HAP-1 (cell line): ENCODE data around the gene RASA3.
"Not testable (repeated sequence)": the region's sequence is repeated elsewhere in the genome, so short reads cannot be mapped to it uniquely, and the experiment has no call there.

Experiments used
- DNase-seq, 2 experiments: peaks; one replicate each; pipeline ENCODE4 v3.0.0-alpha.2; 2016 to 2020; ENCODE audit warnings: low spot score in 2 of 2
- H3K27me3 ChIP-seq: fragments of 250-450 bp; sonication (Bioruptor Pico); 2 replicates; pipeline ENCODE4 v1.5.1; 2020; ENCODE audit warnings: low read depth, mild to moderate bottlenecking, moderate library complexity
- H3K36me3 ChIP-seq: fragments of 250-450 bp; sonication (Bioruptor Pico); replicated peaks from 2 replicates; pipeline ENCODE4 v1.5.1; 2020; ENCODE audit warnings: mild to moderate bottlenecking
- H3K4me1 ChIP-seq: fragments of 250-450 bp; sonication (Bioruptor Pico); 2 replicates; pipeline ENCODE4 v1.5.1; 2020; ENCODE audit warnings: mild to moderate bottlenecking
- H3K4me3 ChIP-seq: fragments of 250-450 bp; sonication (Bioruptor Pico); 2 replicates; pipeline ENCODE4 v1.5.1; 2020; ENCODE audit warnings: mild to moderate bottlenecking, moderate library complexity
- H3K9me3 ChIP-seq: fragments of 250-450 bp; sonication (Bioruptor Pico); 2 replicates; pipeline ENCODE4 v1.5.1; 2020; ENCODE audit warnings: mild to moderate bottlenecking, moderate library complexity
- in situ Hi-C: fragments of 300-500 bp; cut with MboI; formaldehyde crosslinking; loops from 3 replicates; pipeline ENCODE4 v1.14.3; 2020; ENCODE audit warnings: low sequenced_read_pairs, inconsistent platforms, mixed read lengths

The RASA3 gene

GRCh38 chr13:114026481-114026880 is 105.9 kb downstream of the RASA3 start:
- in situ Hi-C loops: no loop called here
- Histone ChIP-seq H3K4me1 (no peaks in the 10 kb centered on the region), H3K27me3 (no peaks in the 10 kb centered on the region), H3K4me3 (no peak overlapping the region), H3K9me3 (no peaks in the 10 kb centered on the region), H3K36me3 (no peaks in the 10 kb centered on the region)
- DNase-seq: no peak

GRCh38 chr13:114025714-114026431 is 106.5 kb downstream of the RASA3 start:
- no peak for DNase-seq
- H3K36me3 ChIP-seq: no peaks in the 10 kb centered on the region

GRCh38 chr13:114025405-114025713 is 107.1 kb downstream of the RASA3 start:
- no peaks in the 10 kb centered on the region for H3K4me1 ChIP-seq
- H3K36me3 ChIP-seq: no peaks in the 10 kb centered on the region
- H3K4me3 ChIP-seq: no peak overlapping the region
- H3K9me3 ChIP-seq: no peaks in the 10 kb centered on the region
- in situ Hi-C loops: no loop called here
- H3K27me3 ChIP-seq: no peaks in the 10 kb centered on the region
- DNase-seq: no peak

More at GRCh38 chr13:114025714-114026431, 106.5 kb downstream of the RASA3 start:
- Histone ChIP-seq H3K4me3 (no peak overlapping the region), H3K4me1 (no peaks in the 10 kb centered on the region), H3K27me3 (no peaks in the 10 kb centered on the region), H3K9me3 (no peaks in the 10 kb centered on the region)
- in situ Hi-C loops: no loop called here

- Histone ChIP-seq H3K27me3 (no peaks in the 10 kb centered on the region), H3K36me3 (no peaks in the 10 kb centered on the region), H3K4me1 (no peaks in the 10 kb centered on the region), H3K9me3 (no peaks in the 10 kb centered on the region), H3K4me3 (no peak overlapping the region)
- in situ Hi-C loops: no loop called here
- no peak for DNase-seq
These were observed 107.6 kb downstream of the RASA3 start for GRCh38 chr13:114024603-114025404.

GRCh38 chr13:114023716-114024602 is 108.5 kb downstream of the RASA3 start:
- no peak for DNase-seq
- Histone ChIP-seq H3K4me1 (no peaks in the 10 kb centered on the region), H3K36me3 (no peaks in the 10 kb centered on the region), H3K27me3 (no peaks in the 10 kb centered on the region), H3K9me3 (no peaks in the 10 kb centered on the region), H3K4me3 (no peak overlapping the region)
- in situ Hi-C loops: no loop called here

GRCh38 chr13:114022876-114023275 is 109.5 kb downstream of the RASA3 start:
- no peak for DNase-seq
- H3K36me3 ChIP-seq: no peaks in the 10 kb centered on the region
- no peaks in the 10 kb centered on the region for H3K9me3 ChIP-seq
- H3K4me1 ChIP-seq: no peaks in the 10 kb centered on the region
- no peaks in the 10 kb centered on the region for H3K27me3 ChIP-seq
- H3K4me3 ChIP-seq: no peak overlapping the region
- in situ Hi-C loops: no loop called here

GRCh38 chr13:114022309-114022669 is 110.1 kb downstream of the RASA3 start:
- in situ Hi-C loops: no loop called here
- no peaks in the 10 kb centered on the region for H3K36me3 ChIP-seq

GRCh38 chr13:114021464-114022308 is 110.7 kb downstream of the RASA3 start:
- Histone ChIP-seq H3K36me3 (no peaks in the 10 kb centered on the region), H3K4me1 (no peaks in the 10 kb centered on the region), H3K4me3 (no peak overlapping the region), H3K27me3 (no peaks in the 10 kb centered on the region), H3K9me3 (no peaks in the 10 kb centered on the region)
- in situ Hi-C loops: no loop called here
- no peak for DNase-seq

More at GRCh38 chr13:114022309-114022669, 110.1 kb downstream of the RASA3 start:
- DNase-seq: no peak
- Histone ChIP-seq H3K4me1 (no peaks in the 10 kb centered on the region), H3K27me3 (no peaks in the 10 kb centered on the region), H3K9me3 (no peaks in the 10 kb centered on the region), H3K4me3 (no peak overlapping the region)

GRCh38 chr13:114020750-114021463 is 111.5 kb downstream of the RASA3 start:
- no peaks in the 10 kb centered on the region for H3K27me3 ChIP-seq
- H3K36me3 ChIP-seq: no peaks in the 10 kb centered on the region
- in situ Hi-C loops: no loop called here
- DNase-seq: no peak
- no peaks in the 10 kb centered on the region for H3K4me1 ChIP-seq
- H3K9me3 ChIP-seq: no peaks in the 10 kb centered on the region
- no peak overlapping the region for H3K4me3 ChIP-seq

GRCh38 chr13:114020134-114020533 is 112.3 kb downstream of the RASA3 start:
- H3K4me3 ChIP-seq, DNase-seq, H3K9me3 ChIP-seq, H3K4me1 ChIP-seq, H3K36me3 ChIP-seq, in situ Hi-C loops, H3K27me3 ChIP-seq: not testable (repeated sequence)

GRCh38 chr13:114019367-114019766 is 113.1 kb downstream of the RASA3 start:
- no peak overlapping the region for H3K4me3 ChIP-seq
- no peaks in the 10 kb centered on the region for H3K36me3 ChIP-seq
- in situ Hi-C loops: no loop called here
- no peaks in the 10 kb centered on the region for H3K9me3 ChIP-seq
- H3K4me1 ChIP-seq: no peaks in the 10 kb centered on the region
- H3K27me3 ChIP-seq: no peaks in the 10 kb centered on the region
- DNase-seq: peak in 1 of 2 experiments; percentile 60

- Histone ChIP-seq H3K27me3 (no peaks in the 10 kb centered on the region), H3K4me3 (no peak overlapping the region), H3K36me3 (no peaks in the 10 kb centered on the region), H3K4me1 (no peaks in the 10 kb centered on the region), H3K9me3 (no peaks in the 10 kb centered on the region)
- in situ Hi-C loops: no loop called here
- no peak for DNase-seq
These were observed 113.9 kb downstream of the RASA3 start for GRCh38 chr13:114018461-114019055.
